Testis (tissue), 3 donors: ENCODE results near the gene PPM1E. TPM values are rescaled to one million over a fixed set of nuclear protein-coding genes. Genes with fewer than 3 reads are reported as not detected.

Experiments
- DNase-seq: peaks from one replicate; pipeline ENCODE4 v3.0.0-alpha.2; 2019
- H3K27ac ChIP-seq, 2 donors: fragments of 200-600 bp; sonication (generic); one replicate each; pipeline ENCODE4 v1.5.1; 2019
- H3K27me3 ChIP-seq: fragments of 200-600 bp; sonication (generic); one replicate; pipeline ENCODE4 v1.5.1; 2019
- H3K36me3 ChIP-seq: fragments of 200-600 bp; sonication (generic); one replicate; pipeline ENCODE4 v1.5.1; 2017; ENCODE audit warnings: low read depth; ENCODE audit errors: missing control alignments
- H3K4me1 ChIP-seq: fragments of 200-600 bp; sonication (generic); one replicate; pipeline ENCODE4 v1.5.1; 2019
- H3K4me3 ChIP-seq, 2 donors: fragments of 200-600 bp; sonication (generic); one replicate each; pipeline ENCODE4 v1.5.1; 2017 to 2019
- H3K9me3 ChIP-seq: fragments of 200-600 bp; sonication (generic); one replicate; pipeline ENCODE4 v1.5.1; 2017
- POLR2A ChIP-seq: fragments of 450-650 bp; IDR thresholded peaks from one replicate; pipeline ENCODE4 v1.6.1; 2017; ENCODE audit warnings: antibody characterized with exemption, mild to moderate bottlenecking, moderate library complexity
- WGBS, 2 donors: methylation state at CpG; one replicate each; pipeline ENCODE4 v1.1.5; 2018; 5-methylcytosine and 5-hydroxymethylcytosine counted together
- intact Hi-C: fragments of 100-400 bp; cut with DNase I; formaldehyde crosslinking; loops from one replicate; pipeline ENCODE4 v1.15.1; 2023; ENCODE audit warnings: low total_unique reads
- polyA plus RNA-seq: library from polyadenylated mRNA; stranded (reverse); fragments of 350-450 nt; fragmentation: Illumina TruSeq; extraction: RNeasy Lipid Tissue Mini Kit (QIAGEN cat#74804); gene quantifications from one replicate; pipeline ENCODE4 v1.2.3, GENCODE V29; 2014; ENCODE audit warnings: low read depth, low replicate concordance; ENCODE audit not compliant: insufficient read depth
- total RNA-seq, 2 donors: library from RNA; depleted of rRNA; stranded (reverse); fragments of >200 nt; gene quantifications; one replicate each; pipeline ENCODE4 v1.2.3, GENCODE V29; 2016
- TF ChIP-seq, protein P1 (sequence below), 3 experiments: fragments of 450-650 bp in 2 of 3; fragments of 200-600 bp in 1 of 3; sonication (generic) in 1 of 3; IDR thresholded peaks; one replicate each; pipeline ENCODE4 v1.5.1; 2016 to 2019; ENCODE audit warnings: antibody characterized with exemption in 3 of 3, mild to moderate bottlenecking in 2 of 3, moderate library complexity in 1 of 3

Gene PPM1E
- total and polyA plus RNA-seq, 3 donors from 2014 or later: 8.1 to 16.7 (median 13.5) TPM

DNA sequence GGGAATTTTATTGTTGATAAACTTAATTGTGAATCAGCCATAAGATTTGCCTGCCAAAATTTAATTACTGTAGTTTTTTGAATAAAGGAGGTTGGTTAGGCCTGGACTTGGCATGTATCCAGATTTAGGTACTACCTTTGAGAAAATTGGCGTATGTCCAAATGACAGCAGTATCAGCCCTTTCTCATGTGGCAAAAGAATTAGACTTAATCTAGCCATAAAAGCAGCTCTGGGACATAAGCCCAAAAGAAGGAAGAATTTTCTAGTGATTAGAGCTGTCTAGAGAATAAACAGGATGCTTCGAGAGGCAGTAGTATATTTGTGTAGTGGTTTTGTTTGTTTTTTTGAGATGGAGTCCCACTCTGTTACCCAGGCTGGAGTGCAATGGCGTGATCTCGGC lies 27.7 kb downstream of the PPM1E start:
- no peak for DNase-seq

DNA sequence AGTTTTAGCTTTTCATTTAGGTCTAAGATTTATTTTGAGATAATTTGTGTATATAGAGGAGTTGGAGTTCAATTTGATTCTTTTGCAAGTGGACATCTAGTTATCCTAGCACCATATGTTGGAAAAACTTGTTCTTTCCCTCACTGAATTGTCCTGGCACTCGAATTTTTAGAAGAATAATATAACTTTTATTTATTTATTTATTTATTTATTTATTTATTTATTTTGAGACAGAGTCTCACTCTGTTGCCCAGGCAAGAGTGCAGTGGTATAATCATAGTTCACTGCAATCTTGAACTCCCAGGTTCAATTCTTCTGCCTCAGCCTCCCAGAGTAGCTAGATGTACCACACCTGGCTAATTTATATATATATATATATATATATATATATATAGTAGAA lies 29.4 kb downstream of the PPM1E start:
- H3K4me1 ChIP-seq: no peaks in the 10 kb centered on the region
- H3K27me3 ChIP-seq: no peaks in the 10 kb centered on the region
- no peak for DNase-seq
- TF ChIP-seq, protein P1, sequence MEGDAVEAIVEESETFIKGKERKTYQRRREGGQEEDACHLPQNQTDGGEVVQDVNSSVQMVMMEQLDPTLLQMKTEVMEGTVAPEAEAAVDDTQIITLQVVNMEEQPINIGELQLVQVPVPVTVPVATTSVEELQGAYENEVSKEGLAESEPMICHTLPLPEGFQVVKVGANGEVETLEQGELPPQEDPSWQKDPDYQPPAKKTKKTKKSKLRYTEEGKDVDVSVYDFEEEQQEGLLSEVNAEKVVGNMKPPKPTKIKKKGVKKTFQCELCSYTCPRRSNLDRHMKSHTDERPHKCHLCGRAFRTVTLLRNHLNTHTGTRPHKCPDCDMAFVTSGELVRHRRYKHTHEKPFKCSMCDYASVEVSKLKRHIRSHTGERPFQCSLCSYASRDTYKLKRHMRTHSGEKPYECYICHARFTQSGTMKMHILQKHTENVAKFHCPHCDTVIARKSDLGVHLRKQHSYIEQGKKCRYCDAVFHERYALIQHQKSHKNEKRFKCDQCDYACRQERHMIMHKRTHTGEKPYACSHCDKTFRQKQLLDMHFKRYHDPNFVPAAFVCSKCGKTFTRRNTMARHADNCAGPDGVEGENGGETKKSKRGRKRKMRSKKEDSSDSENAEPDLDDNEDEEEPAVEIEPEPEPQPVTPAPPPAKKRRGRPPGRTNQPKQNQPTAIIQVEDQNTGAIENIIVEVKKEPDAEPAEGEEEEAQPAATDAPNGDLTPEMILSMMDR (IDR thresholded peaks at IDR 0.05): no peak
- no peak for TF ChIP-seq POLR2A
- no peaks in the 10 kb centered on the region for H3K36me3 ChIP-seq
- H3K9me3 ChIP-seq: no peaks in the 10 kb centered on the region
- H3K27ac ChIP-seq: no peak overlapping the region
- no peak overlapping the region for H3K4me3 ChIP-seq
- 67 to 76% methylated on average over 1 of the region's 1 CpG for WGBS, 2 donors
- intact Hi-C loops: no loop called here

More for the DNA sequence above, 27.7 kb downstream of the PPM1E start:
- Histone ChIP-seq H3K4me3 (no peak overlapping the region), H3K9me3 (no peaks in the 10 kb centered on the region), H3K27me3 (no peaks in the 10 kb centered on the region), H3K4me1 (no peaks in the 10 kb centered on the region), H3K27ac (no peak overlapping the region), H3K36me3 (no peaks in the 10 kb centered on the region)
- no peak for TF ChIP-seq POLR2A
- TF ChIP-seq, protein P1 (IDR thresholded peaks at IDR 0.05): no peak
- 58 to 63% methylated on average over 4 of the region's 4 CpGs for WGBS, 2 donors
- intact Hi-C loops: no loop called here

DNA sequence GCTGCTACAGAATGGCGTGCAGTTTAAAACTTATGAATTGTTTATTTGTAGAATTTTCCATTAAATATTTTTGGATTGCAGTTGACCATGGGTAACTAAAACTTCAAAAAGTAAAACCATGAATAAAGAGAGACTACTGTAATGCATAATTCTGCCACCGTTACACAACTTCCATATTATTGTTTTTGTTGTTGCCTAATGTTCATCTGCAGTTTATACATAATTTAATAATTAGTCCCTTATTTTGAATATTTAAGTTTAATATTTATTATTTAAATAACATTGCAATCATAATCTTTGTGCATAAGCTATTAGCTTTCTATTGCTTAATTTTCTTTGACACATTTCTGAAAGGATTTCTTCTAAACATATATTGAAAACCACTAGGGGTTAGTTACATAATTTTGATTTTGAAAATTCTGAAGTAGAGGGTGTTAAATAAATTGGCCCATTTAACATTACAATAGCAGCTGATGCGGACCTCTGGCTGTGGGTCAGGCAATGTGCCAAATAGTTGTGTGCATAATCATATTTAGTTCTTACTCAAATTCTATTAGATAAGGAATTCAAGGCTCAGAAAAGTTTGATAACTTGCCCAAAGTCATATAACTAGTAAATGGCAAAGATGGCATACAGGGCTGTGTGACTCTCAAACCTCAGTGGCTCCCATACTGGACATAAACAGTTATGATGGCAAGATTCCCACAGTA lies 31.1 kb downstream of the PPM1E start:
- Histone ChIP-seq H3K36me3 (no peaks in the 10 kb centered on the region), H3K9me3 (no peaks in the 10 kb centered on the region), H3K27ac (no peak overlapping the region), H3K4me1 (no peaks in the 10 kb centered on the region), H3K4me3 (no peak overlapping the region), H3K27me3 (no peaks in the 10 kb centered on the region)
- TF ChIP-seq POLR2A: no peak
- TF ChIP-seq, protein P1 (IDR thresholded peaks at IDR 0.05): no peak
- no peak for DNase-seq
- intact Hi-C loops: no loop called here
- WGBS, 2 donors: 51 to 63% methylated on average over 3 of the region's 3 CpGs

DNA sequence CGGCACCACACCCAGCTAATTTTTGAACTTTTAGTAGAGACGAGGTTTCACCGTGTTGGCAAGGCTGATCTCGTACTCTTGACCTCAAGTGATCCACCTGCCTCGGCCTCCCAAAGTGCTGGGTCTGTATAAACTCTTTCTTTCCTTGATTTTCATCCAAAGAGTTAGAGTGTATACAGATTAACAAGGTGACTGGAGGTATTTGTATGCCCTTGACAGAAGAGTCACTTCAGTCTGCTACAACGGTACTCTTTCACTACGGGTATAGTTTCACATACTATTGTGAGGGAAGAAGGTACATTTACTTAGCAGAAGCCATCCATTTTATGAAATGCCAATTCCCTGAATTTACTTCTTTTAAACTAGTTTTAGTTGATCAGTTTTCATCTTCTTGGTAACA lies 32.5 kb downstream of the PPM1E start:
- intact Hi-C loops: no loop called here
- Histone ChIP-seq H3K4me3 (no peak overlapping the region), H3K27ac (no peak overlapping the region), H3K36me3 (no peaks in the 10 kb centered on the region), H3K27me3 (no peaks in the 10 kb centered on the region), H3K9me3 (no peaks in the 10 kb centered on the region), H3K4me1 (no peaks in the 10 kb centered on the region)
- no peak for TF ChIP-seq POLR2A
- TF ChIP-seq, protein P1 (IDR thresholded peaks at IDR 0.05): no peak
- WGBS, 2 donors: 82 to 85% methylated on average over 7 of the region's 7 CpGs
- DNase-seq: no peak

DNA sequence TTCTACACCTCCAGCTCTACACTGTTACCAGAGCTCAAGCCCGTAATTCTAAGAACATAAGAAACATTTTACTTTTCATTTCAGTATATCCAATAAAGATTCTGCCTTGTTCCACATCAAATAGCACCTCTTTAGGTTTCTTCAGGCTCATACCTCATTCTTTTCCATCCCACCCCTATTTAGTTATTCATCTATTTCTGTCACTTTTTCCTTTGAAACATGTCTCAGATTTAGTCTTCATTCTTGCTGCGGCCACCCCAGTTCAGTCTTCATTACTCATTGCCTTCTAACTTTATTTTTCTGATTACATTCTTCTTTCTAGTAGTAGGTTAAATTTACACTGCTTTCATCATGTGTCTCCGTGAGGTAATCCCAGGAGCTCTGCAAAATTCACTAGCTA lies 33.5 kb downstream of the PPM1E start:
- WGBS, 2 donors: 92 to 94% methylated on average over 3 of the region's 3 CpGs
- no peaks in the 10 kb centered on the region for H3K9me3 ChIP-seq
- H3K27ac ChIP-seq: no peak overlapping the region
- no peak for TF ChIP-seq POLR2A
- TF ChIP-seq, protein P1 (IDR thresholded peaks at IDR 0.05): no peak
- no peak overlapping the region for H3K4me3 ChIP-seq
- no peaks in the 10 kb centered on the region for H3K4me1 ChIP-seq
- no peaks in the 10 kb centered on the region for H3K36me3 ChIP-seq
- no peaks in the 10 kb centered on the region for H3K27me3 ChIP-seq
- intact Hi-C loops: no loop called here
- no peak for DNase-seq
